HG03432 (cell line): ENCODE data around the gene TXNDC8.
A peak's percentile ranks its signal among the peaks of the same experiment; 100 is the strongest.
"Not testable (repeated sequence)": the region's sequence is repeated elsewhere in the genome, so short reads cannot be mapped to it uniquely, and the experiment has no call there.

ENCODE experiments used
- ATAC-seq: cut with Tn5 transposase; IDR thresholded peaks from one replicate; pipeline ENCODE4 v1.9.1; 2021; ENCODE audit warnings: mild to moderate bottlenecking, moderate library complexity; ENCODE audit not compliant: unreplicated experiment

TXNDC8 gene

DNA sequence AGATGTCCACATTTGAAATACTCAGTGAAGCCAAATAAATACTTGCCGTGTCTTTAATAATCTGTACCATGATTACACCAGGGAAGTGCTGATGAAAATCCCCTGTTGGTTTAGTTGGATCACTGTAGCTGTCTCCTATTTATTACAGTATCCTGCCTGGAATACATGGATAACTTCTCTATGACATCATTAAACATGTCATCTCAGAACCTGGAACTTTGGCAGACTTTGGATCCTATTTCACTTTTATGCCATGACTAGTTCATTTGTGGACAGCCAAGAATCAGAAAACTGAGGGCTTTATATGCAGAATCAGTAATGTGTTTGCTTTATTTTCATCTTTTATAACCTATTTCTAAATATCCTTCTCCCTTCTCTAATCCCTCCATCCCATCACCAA is at the start of gene TXNDC8:
Gene TXNDC8, minus strand, starts transcription at position 137 of the 400 bp plus-strand sequence.
- ATAC-seq: no peak

DNA sequence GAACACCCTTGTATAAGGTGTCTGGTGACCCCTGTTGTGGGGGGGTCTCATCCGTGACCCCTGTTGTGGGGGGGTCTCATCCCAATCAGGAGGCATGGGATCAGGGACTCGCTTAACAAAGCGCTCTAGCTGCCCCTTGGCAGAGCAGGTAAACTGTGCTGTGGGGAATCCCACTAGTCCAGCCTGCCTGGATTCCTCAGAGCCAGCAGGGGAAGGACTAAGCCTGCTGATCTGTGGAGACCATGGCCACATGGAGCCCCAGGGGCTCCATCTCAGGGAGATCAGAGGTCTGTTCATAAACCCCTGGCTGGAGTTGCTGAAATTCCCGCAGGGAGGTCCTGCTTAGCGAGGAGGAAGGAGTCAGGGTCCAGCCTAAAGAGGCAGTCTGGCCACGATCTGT is 45.8 kb upstream of the TXNDC8 start:
- no peak for ATAC-seq

DNA sequence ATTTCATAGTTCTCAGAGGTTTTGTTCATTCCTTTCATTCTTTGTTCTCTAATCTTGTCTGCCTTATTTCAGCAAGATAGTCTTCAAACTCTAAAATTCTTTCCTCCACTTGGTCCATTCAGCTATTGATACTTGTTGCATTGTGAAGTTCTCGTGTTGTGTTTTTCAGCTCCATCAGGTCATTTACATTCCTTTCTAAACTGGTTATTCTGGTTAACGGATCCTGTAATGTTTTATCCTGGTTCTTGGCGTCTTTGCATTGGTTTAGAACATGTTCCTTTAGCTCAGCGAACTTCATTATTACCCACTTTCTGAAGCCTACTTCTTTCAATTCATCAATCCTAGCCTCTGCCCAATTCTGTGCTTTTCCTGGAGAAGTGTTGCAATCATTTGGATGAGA is 45.1 kb upstream of the TXNDC8 start:
- no peak for ATAC-seq

DNA sequence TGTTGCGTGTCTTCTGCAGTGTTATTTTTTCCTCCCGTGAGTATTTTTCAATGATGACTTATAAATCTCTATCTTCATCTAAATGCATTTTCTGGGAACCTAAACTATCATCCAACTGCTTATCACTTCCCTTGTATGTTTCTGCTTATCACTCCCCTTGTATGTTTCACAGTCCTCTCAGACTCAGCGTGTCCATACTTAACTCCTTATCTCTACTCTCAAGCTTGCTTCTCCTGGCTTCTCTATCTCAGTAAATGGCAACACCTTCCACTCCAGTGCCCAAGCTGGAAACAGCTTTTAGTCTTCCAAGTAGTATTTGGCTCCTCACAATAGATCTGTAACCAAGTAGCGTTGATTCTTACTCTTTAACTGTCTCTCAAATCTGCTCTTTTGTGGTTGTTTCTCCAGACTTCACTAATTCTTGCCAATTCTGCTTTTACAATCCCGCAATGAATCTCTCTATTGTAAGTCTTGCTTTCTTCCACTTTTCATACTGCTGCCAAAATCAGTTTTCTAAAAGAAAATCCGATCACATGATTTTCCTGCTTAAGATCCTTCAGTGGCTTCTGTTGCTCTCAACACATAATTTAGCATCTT is 33.8 kb upstream of the TXNDC8 start:
- no peak for ATAC-seq

DNA sequence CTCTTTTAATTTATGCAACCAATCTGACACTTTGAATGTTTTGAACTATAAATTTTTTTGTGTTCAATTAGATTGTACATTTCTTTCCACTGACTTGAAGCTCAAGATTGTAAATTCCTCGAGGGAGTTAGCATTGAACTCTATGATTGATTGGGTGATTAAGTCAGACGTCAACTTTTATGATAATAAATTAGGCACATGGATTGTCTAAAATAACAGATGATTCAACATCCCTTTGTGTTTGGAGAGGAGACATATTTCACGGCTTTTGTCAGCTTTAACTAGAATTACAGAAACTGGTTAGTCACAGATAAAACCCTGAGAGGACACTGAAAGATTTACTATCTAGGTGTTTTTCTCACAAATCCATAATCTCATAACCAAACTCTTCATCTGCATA is 32.7 kb upstream of the TXNDC8 start:
- no peak for ATAC-seq

DNA sequence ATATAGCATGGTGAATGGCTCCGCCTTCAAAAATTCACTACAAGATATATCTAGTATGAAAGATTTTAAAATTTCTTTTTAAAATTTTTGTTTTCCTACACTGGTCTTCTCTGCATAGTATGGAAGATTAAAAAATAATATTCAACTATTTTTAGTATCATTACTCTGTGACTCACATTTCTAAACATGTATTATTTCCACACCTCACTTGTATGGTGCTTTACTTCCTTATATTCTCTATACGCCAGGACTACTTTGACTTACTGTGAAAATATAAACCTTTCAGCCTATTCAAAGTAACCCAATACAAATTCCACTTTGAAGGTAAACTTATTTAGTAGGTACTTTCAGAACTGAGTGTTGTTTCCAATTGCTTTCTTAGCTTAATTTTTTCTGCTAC is 26.8 kb upstream of the TXNDC8 start:
- no peak for ATAC-seq

DNA sequence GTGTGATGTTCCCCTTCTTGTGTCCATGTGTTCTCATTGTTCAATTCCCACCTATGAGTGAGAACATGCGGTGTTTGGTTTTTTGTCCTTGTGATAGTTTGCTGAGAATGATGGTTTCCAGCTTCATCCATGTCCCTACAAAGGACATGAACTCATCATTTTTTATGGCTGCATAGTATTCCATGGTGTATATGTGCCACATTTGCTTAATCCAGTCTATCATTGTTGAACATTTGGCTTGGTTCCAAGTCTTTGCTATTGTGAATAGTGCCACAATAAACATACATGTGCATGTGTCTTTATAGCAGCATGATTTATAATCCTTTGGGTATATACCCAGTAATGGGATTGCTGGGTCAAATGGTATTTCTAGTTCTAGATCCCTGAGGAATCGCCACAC is 21.3 kb upstream of the TXNDC8 start:
- ATAC-seq: not testable (repeated sequence)

DNA sequence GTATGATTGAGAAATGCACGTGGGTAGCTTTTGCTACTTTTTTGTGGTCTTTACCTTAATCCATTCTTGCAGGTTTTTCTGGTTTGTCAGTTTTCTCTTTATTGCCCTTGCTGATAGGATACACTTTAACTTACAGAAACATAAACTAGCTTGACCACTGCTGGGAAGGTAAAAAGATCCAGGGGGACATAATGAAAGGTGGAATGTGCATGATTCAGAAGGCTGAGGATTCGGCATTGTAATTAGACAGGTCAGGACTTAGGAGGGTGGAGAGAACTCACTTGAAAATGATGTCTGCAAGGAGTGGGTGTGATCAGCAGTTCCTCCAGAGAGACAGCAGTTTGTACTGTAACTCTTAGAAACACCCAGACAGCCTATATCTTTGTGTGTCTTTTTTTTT is 19.8 kb upstream of the TXNDC8 start:
- no peak for ATAC-seq

DNA sequence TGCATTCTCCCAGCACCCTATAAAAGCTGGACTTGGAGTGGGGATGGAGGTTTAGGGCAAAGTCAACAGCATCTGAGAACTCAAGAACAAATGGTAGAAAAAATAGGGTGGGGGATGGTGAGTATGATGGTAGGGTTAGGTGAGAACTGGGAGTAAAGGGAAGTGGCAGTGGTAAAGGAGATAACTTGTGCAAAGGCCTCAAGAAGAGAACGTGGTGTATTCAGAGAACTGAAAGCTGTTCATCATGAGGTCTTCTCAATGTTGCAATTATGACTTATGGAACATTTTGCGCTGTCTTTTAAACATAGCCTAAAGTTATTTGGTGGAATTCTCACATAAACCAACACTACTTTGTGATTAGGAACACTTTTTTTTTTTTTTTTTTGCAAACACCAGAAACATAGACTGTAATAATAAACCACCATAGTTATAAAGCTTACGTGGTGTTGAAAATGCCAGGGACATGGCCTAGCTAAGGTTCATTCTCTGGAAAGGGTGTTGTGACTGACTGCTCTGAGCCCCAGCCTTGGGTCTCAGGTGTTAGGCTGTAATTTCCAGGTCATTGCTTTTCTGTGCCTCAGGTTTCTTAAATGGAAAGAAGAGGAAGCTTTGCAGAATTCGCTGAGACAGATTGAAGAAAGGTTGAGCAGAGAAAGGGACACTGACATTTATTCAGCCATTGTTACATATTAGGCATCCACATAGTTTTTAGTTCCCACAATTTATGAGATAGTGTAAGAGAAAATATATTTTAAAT is 19.2 kb upstream of the TXNDC8 start:
- ATAC-seq: no peak

DNA sequence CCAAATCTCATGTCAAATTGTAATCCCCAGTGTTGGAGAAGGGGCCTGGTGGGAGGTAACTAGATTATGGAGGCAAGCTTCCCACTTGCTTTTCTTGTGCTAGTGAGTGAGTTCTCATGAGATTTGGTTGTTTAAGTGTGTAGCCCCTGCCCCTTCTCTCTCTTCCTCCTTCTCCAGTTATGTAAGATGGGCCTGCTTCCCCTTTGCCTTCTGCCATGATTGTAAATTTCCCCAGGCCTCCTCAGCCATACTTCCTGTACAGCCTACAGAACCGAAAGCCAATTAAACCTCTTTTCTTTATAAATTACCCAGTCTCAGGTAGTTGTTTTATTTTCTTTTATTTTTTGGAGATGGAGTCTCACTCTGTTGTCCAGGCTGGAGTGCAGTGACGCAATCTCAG is 18.2 kb upstream of the TXNDC8 start:
- ATAC-seq: no peak

DNA sequence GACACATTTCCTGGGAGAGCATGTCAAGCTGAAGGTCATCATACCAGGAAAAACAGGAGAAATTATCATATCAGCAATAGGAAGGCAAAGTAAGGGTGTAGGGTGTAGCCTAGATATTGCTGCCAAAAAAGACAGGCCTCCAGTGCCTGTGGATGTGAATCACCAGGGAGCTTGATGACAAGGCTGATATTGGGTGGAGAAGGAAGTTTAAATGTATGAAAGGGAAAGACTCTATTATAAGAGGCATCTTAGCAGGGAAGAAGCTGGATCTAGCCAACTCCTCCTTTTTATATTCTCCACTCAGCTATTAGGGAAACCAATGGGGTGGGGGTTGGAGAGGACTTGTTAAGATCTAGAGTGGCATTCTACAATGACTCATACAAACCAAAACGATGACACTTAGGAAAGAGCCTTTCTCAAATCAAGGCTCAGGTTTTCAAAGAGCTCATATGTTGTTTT is 13.4 kb upstream of the TXNDC8 start:
- no peak for ATAC-seq

DNA sequence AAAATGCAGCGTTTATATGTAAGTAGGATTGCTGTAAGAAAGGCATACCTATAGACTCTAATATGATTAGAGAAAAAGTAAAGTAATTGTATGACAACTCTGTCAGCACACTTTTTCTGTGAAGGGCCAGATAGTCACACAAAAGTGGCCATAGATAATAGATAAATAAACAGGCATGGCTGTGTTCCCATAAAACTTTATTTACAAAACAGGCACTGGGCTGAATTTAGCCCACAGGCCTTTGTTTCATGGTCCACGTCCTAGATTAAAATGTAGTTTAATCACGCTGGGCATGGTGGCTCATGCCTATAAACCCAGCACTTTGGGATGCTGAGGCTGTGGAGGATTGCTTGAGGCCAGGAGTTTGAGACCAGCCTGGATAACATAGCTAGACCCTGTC is 8.7 kb upstream of the TXNDC8 start:
- no peak for ATAC-seq

DNA sequence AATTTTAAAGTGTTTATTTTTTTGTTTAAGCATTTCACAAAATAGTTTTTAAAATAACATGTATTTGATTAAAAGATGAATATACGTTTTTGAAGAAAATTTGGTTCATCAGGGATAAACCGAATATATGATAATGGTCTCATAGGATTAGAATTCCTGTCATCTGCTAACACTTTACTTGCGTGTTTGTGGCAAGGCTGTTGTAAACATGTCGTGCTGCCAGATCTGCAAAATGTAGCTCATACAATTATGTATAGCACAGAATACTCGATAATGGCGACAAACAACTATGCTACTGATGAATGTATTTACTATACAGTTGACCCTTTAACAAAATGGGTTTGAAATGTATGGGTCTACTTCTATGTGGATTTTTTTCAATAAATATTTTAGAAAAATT is 7.2 kb upstream of the TXNDC8 start:
- no peak for ATAC-seq

DNA sequence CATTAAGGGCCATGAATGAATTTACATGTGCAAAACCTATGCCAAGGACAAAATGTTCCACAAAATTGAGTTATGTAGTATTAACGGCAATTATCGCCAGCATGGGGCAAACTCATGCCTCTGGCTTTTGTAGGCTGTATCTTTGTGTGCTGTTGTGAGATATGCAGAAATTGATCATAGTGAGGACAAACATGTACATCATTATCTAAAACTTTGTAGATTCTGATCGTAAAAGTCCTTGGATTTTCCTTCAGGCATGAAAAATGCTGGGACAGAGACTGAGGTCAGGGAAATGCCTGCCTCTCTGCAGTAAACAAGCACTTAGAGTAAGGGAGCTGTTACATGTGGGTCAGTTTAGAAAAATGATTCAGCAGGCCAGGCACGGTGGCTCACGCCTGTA is 5.9 kb upstream of the TXNDC8 start:
- no peak for ATAC-seq

DNA sequence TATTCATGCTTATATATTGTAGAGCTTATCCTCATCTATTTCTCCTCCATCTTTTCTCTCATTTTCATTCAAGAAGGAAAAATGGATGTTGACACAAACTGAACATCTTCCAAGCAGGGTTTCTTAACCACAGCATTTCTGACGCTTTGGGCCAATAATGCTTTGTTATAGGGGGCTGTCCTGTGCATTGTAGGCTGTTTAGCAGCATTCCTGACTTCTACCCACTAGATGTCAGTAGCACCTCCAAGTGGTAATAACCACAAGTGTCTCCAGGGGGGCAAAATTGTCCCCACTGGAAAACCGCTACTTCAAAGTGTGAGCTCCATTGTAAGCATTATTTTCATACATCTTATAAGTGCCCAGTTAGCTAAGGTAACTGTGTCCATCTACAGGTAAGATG is 2.6 kb upstream of the TXNDC8 start:
- ATAC-seq: no peak

DNA sequence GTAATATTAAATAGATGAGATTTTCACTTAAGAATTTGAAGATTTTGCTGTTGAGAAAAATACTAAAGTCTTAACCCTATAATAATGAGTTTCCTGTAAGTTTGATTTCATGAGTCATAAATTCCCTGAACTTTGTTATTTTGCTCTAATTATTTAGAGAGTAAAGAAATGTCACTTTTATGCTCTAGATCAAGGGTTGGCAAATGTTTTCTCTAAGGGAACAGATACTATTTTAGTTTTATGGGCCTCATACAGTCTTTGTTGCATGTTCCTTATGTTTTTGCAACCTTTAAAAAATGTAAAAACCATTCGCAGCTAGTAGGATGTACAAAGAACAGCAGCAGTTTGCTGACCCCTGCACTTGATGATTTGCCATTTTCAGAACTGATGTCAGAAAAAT is 480 bp upstream of the TXNDC8 start:
- ATAC-seq: no peak

DNA sequence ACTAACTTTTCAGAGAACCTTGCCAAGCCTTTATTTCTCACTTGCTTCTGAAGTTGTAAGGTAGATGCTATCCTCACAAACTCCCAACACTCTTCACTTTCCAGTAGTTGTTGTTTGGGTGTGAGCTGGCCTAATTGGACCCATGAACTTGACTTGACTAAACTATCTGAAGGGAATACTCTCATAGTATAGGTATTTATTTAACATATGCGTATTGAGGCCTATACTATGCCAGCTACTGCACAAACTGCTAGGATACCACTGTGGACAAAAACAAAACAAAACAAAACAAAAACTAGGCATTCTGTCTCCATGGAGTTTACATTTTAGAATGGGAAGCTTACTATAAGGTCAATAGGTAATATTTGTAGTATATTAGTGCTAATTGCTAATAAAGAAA is 1.3 kb downstream of the TXNDC8 start:
- no peak for ATAC-seq

DNA sequence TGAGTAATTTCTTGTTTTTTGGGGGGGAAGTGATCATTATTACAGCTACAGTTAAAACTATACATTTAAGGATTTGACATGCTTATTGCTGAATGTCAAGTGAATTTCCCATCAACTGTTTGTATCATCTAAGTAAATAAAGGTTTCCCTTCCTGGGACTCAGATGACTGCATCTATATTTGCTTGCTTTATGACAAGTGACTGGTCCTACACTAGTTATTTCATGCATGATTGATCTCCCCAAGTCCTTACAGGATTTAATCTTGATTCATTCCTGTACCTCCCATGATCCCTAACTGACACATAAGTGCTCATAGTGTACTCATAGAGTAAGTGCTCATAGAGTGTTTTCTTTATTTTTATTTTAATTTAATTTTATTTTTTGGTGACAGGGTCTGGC is 2.8 kb downstream of the TXNDC8 start:
- ATAC-seq: peak; percentile 4

DNA sequence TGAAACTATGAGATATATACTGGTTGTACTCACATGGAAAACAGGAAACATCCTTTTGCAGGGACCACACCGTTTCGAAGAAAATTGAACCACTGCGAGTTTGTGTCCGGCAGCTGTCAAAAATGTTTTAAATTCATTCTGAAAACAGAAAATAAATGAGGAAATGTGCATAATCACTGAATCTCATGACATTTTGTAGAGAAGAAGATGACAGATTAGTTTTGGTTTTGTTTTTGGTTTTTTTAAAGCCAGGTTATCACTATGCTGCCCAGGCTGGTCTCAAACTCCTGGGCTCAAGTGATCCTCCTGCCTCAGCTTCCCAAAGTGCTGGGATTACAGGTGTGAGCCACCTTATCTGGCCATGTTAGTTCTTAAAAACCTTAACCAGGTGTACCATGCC is 3.5 kb downstream of the TXNDC8 start:
- ATAC-seq: peak; percentile 80

DNA sequence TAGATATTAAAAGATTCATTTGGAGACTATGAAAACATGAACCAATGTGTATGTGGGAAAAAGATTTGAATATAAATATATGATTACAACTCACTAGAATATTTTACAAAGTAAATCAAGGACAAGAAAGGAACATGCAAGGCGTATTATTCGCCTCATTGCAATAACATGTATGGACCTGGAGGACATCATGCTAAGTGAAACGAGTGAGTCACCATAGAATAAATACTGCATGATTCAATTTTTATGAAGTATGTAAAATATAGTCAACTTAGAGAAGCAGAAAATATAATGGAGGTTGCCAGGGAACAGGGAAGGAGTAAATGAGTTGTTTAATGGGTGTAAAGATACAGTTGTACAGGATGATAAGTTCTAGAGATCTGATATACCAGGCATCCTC is 4.9 kb downstream of the TXNDC8 start:
- ATAC-seq: no peak

DNA sequence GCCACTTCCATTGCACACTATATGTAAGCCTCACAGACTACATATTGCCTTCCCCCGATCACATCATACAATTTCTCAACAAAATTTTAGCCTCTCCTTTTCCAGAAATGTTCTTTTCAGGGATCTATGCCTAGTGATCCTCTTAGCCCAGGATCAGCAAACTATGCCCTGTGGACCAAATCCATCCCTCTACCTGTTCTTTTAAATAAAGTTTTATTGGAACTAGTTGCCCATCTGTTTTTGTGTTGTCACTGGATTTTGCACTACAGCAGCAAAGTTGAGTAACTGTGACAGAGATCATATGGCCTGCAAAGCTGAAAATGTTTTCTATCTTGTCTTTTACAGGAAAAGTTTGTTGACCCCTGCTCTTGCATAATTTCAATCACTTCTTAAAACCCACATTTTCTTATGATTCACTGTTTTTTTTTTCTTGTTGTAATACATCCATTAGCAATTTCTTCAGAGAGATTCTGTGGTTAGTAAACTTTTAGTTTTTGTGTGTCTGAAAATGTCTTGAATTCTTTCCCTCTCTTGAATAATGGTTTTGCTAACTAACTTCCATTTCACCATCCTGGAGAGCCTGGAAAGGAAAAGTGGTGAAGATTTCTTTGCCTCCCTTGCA is 7.1 kb downstream of the TXNDC8 start:
- no peak for ATAC-seq

DNA sequence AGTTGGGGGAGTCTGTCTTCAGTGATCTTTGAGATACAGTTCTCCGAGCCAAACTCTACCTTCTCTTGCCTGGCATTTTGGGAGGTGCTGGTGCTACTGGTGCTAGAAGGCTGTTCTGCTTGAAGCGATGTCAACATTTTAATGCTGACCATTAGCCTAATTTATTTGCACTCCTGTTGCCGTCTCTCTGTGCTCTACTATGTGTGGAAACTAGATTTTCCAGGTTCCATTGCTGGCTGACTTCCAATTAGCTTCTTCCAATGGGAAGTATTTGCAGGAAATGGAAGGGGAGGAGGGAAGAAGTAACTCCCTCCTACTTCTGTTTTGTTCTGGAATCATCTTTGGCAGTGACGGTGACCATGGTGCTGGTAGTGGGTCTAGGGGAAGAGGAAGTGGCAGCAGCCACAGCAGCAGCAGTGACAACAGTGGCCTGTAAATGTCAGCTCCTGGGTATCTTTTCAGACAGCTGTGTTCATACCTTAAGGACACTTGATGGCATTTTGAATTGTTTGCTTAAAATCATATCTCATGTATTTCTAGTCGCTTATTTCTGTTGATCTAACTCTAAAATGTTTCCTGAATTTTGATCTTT is 7.9 kb downstream of the TXNDC8 start:
- ATAC-seq: no peak
